ENCODE measurements around the gene BBS9.

DNA sequence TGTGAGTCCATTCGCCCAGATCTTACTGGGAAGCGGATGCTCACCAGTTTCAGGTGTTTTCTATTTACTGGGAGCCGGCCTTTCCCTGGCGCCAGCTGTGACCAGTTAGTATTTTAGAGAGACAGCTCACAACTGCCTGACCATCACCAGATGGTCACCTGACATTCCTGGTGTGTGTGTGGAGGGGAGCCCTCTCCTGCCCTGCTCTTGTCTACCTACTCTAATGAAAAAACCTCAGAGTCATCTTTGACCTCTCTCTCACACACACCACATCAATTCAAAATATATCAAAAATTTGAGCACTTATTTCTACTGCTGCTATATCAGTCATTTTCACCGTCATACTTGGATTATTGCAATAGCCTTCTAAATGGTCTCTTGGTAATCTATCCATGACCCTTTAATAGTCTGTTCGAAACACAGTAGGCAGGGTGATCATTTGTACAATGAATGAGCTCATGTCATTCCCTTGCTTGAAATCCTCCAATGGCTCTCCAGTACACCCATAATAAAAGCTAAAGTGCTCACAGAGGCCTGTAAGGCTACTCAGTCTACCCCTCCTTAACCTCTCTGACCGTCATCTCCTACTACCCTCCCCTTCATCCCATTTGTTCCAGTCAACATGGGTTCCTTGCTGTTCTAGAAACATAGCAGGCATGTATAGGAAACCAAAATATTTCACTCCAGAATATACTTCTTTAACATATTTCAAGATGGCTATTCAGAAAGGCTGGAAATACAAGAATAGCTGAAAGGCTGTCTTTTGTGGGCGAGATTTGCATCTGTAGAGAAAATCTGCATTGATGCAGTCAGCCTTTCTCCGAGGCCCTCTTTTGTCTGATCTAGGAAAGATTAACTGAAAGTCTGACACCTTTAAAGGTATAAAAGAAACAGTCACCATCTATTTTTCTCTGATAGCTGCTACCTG is 49.3 kb upstream of the BBS9 start:
- TF ChIP-seq, protein P1, sequence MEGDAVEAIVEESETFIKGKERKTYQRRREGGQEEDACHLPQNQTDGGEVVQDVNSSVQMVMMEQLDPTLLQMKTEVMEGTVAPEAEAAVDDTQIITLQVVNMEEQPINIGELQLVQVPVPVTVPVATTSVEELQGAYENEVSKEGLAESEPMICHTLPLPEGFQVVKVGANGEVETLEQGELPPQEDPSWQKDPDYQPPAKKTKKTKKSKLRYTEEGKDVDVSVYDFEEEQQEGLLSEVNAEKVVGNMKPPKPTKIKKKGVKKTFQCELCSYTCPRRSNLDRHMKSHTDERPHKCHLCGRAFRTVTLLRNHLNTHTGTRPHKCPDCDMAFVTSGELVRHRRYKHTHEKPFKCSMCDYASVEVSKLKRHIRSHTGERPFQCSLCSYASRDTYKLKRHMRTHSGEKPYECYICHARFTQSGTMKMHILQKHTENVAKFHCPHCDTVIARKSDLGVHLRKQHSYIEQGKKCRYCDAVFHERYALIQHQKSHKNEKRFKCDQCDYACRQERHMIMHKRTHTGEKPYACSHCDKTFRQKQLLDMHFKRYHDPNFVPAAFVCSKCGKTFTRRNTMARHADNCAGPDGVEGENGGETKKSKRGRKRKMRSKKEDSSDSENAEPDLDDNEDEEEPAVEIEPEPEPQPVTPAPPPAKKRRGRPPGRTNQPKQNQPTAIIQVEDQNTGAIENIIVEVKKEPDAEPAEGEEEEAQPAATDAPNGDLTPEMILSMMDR (IDR thresholded peaks at IDR 0.05): no peak
- no peak for TF ChIP-seq POLR2A (IDR thresholded peaks at IDR 0.05)

Measured in tibial nerve (tissue), 3 donors.